Ascending aorta (tissue), 2 donors: ENCODE measurements around the gene PCYT1A. TPM values are rescaled to one million over a fixed set of nuclear protein-coding genes. Genes with fewer than 3 reads are reported as not detected.
"Not testable (repeated sequence)": the region's sequence is repeated elsewhere in the genome, so short reads cannot be mapped to it uniquely, and the experiment has no call there.

Source experiments
- DNase-seq, 2 donors: peaks; one replicate each; pipeline ENCODE4 v3.0.0-alpha.2; 2019; ENCODE audit warnings: low spot score in 2 of 2
- H3K27ac ChIP-seq, 2 donors: fragments of 200-600 bp; sonication (generic); one replicate each; pipeline ENCODE4 v1.5.1; 2016 to 2017; ENCODE audit warnings: mild to moderate bottlenecking in 1 of 2
- H3K27me3 ChIP-seq: fragments of 200-600 bp; sonication (generic); one replicate; pipeline ENCODE4 v1.5.1; 2017
- H3K36me3 ChIP-seq, 2 donors: fragments of 200-600 bp; sonication (generic); one replicate each; pipeline ENCODE4 v1.5.1; 2016
- H3K4me1 ChIP-seq, 2 donors: fragments of 200-600 bp; sonication (generic); one replicate each; pipeline ENCODE4 v1.5.1; 2016 to 2017; ENCODE audit warnings: mild to moderate bottlenecking in 1 of 2
- H3K4me3 ChIP-seq, 2 donors: fragments of 200-600 bp; sonication (generic); one replicate each; pipeline ENCODE4 v1.5.1; 2016 to 2017; ENCODE audit warnings: mild to moderate bottlenecking in 1 of 2
- H3K9me3 ChIP-seq, 2 donors: fragments of 200-600 bp; sonication (generic); one replicate each; pipeline ENCODE4 v1.5.1; 2016
- intact Hi-C: fragments of 100-400 bp; cut with DNase I; formaldehyde crosslinking; loops from one replicate; pipeline ENCODE4 v1.15.1; 2023
- total RNA-seq: library from RNA; depleted of rRNA; stranded (reverse); fragments of >200 nt; gene quantifications from one replicate; pipeline ENCODE4 v1.1.0, GENCODE V29; 2016
- TF ChIP-seq, protein P1 (sequence below), 3 experiments: fragments of 200-600 bp in 2 of 3; fragments of 450-650 bp in 1 of 3; sonication (generic) in 2 of 3; IDR thresholded peaks; one replicate each; pipeline ENCODE4 v1.5.1; 2016 to 2019; ENCODE audit warnings: antibody characterized with exemption in 3 of 3, mild to moderate bottlenecking in 1 of 3, moderate library complexity in 1 of 3

The PCYT1A gene
- total RNA-seq, 1 donor from 2014 or later = 30.7 TPM

DNA sequence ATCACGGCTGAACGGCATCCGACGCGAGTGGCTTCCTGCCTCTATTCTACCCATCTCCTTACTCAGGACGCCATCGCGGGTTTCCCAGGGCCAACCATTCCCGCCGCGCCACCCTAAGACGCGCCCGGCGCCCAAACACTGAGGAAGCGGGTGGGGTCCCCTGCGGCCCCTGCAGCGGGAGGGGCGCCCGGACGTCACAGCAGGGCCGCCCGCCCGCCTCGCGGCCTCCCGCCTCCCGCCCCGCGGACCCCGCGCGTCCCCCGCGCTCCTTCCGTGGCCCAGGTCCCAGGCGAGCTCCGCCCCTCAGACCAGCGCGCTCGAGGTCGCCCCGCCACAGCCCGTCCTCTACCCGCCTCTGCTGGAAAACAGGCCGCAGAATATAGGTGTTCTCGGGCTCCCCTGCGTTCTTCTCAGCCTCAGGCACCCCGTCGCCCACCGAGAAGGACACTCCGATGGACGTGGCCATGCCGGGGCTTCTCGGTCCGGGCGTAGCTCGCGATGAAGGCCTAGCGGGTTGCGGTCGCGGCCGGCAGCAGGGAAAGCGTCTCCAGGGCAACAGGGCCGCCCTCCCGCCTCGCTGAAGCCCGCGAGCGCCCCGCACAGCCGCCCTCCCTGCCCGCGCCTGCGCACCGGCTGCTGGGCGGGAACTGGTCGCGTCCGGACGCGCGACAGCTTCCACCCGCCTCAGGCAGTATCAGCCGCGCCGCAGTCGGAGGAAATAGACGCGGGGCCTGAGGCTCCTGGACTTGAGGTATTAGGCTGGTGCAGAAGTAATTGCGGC is 30.4 kb upstream of the PCYT1A start, which contains the start of gene DYNLT2B:
Gene DYNLT2B, minus strand, starts transcription at position 554 of the 781 bp plus-strand sequence. Its CDS starts 88 bp downstream, at position 466.
- TF ChIP-seq, protein P1, sequence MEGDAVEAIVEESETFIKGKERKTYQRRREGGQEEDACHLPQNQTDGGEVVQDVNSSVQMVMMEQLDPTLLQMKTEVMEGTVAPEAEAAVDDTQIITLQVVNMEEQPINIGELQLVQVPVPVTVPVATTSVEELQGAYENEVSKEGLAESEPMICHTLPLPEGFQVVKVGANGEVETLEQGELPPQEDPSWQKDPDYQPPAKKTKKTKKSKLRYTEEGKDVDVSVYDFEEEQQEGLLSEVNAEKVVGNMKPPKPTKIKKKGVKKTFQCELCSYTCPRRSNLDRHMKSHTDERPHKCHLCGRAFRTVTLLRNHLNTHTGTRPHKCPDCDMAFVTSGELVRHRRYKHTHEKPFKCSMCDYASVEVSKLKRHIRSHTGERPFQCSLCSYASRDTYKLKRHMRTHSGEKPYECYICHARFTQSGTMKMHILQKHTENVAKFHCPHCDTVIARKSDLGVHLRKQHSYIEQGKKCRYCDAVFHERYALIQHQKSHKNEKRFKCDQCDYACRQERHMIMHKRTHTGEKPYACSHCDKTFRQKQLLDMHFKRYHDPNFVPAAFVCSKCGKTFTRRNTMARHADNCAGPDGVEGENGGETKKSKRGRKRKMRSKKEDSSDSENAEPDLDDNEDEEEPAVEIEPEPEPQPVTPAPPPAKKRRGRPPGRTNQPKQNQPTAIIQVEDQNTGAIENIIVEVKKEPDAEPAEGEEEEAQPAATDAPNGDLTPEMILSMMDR (IDR thresholded peaks at IDR 0.05) = no peak
- peak; percentile 49 to 91 for DNase-seq
- no peaks in the 10 kb centered on the region for H3K36me3 ChIP-seq
- H3K4me3 ChIP-seq = peak within 1 kb of the TSS; percentile 92 to 97
- no peaks in the 10 kb centered on the region for H3K4me1 ChIP-seq
- peak within 1 kb of the TSS; percentile 88 to 89 for H3K27ac ChIP-seq
- intact Hi-C loops = loop anchor here (1.0 to 5.0 kb wide), 4 partner anchors 31 to 250 kb away; partner anchors contain the start of genes FBXO45, PCYT1A, RNF168 and UBXN7
- no peaks in the 10 kb centered on the region for H3K9me3 ChIP-seq
- H3K27me3 ChIP-seq = no peaks in the 10 kb centered on the region

DNA sequence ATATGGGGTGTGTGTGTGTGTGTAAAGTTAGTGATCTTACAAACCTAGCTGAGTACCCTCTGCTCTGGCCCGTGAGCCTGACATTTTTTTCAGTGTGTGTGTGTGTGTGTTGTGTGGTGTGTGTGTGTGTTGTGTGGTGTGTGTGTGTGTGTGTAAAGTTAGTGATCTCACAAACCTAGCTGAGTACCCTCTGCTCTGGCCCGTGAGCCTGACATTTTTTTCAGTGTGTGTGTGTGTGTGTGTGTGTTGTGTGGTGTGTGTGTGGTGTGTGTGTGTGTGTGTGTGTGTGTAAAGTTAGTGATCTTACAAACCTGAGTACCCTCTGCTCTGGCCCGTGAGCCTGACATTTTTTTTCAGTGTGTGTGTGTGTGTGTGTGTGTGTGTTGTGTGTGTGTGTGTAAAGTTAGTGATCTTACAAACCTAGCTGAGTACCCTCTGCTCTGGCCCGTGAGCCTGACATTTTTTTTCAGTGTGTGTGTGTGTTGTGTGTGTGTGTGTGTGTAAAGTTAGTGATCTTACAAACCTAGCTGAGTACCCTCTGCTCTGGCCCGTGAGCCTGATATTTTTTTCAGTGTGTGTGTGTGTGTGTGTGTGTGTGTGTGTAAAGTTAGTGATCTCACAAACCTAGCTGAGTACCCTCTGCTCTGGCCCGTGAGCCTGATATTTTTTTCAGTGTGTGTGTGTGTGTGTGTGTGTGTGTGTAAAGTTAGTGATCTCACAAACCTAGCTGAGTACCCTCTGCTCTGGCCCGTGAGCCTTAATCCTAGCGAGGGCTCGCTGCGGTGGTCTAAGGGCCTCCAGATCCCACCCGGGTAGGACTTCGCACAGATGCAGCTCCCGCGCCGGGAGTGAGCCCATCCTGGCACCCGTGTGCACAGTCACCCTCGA is 29.5 kb upstream of the PCYT1A start:
- not testable (repeated sequence) for H3K9me3 ChIP-seq, H3K4me1 ChIP-seq, H3K36me3 ChIP-seq, DNase-seq, H3K27me3 ChIP-seq
- H3K4me3 ChIP-seq = peak overlapping the region; percentile 92 to 97
- H3K27ac ChIP-seq = peak overlapping the region; percentile 88 to 89
- intact Hi-C loops = loop anchor here (2.0 to 5.0 kb wide), 2 partner anchors 115 to 186 kb away; partner anchors contain the start of genes RNF168 and UBXN7

DNA sequence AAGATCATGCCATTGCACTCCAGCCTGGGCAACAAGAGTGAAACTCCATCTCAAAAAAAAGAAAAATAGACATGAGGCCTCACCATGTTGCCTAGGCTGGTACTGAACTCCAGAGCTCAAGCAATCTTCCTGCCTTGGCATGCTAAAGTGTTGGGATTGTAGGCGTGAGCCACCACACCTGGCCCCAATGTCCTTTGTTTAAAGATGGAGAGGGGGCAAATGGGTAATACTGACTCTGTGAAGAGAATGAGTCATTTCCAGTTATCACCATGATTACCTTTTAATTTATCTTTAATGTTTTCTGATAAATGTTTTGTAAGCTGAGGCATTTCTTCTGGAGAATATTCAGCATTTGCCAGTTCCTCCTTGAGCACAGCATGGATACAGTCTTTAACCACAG is 28.3 kb upstream of the PCYT1A start:
- Histone ChIP-seq H3K9me3 (no peaks in the 10 kb centered on the region), H3K36me3 (no peaks in the 10 kb centered on the region), H3K4me1 (no peaks in the 10 kb centered on the region), H3K4me3 (no peak overlapping the region), H3K27me3 (no peaks in the 10 kb centered on the region), H3K27ac (no peak overlapping the region)
- DNase-seq = no peak
- intact Hi-C loops = loop anchor here (2.0 to 5.0 kb wide), 2 partner anchors 116 to 187 kb away; partner anchors contain the start of genes RNF168 and UBXN7
- TF ChIP-seq, protein P1 (IDR thresholded peaks at IDR 0.05) = no peak

DNA sequence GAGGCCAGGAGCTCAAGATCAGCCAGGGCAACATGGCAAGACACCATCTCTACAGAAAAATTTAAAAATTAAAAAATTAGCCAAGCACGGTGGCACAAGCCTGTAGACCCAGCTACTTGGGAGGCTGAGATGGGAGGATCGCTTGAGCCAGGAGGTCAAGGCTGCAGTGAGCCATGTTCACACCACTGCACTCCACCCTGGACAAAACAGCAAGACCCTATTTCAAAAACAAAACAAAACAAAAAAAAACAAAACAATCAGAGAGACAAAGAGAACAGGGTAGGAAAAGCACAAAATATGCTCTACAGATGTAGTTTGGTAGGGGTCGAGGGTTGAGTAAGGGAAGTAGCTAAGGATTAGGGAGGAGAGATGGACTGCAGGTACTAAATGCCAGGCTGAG is 27.1 kb upstream of the PCYT1A start:
- TF ChIP-seq, protein P1 (IDR thresholded peaks at IDR 0.05) = no peak
- H3K9me3 ChIP-seq = no peaks in the 10 kb centered on the region
- no peaks in the 10 kb centered on the region for H3K36me3 ChIP-seq
- no peak overlapping the region for H3K27ac ChIP-seq
- intact Hi-C loops = no loop called here
- H3K27me3 ChIP-seq = no peaks in the 10 kb centered on the region
- no peaks in the 10 kb centered on the region for H3K4me1 ChIP-seq
- no peak for DNase-seq
- H3K4me3 ChIP-seq = no peak overlapping the region

DNA sequence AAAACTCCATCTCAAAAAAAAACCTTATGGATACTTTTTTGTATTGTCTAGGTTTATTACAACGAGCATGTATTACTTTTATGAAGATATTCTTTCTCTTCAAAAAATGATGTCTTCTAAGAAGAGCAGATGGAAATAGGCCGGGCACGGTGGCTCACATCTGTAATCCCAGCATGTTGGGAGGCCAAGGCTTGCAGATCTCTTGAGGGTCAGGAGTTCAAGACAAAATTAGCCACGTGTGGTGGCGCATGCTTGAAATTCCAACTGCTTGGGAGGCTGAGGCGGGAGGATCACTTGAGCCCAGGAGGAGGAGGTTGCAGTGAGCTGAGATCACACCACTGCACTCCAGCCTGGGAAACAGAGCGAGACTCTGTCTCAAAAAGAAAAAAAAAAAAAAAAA is 26.6 kb upstream of the PCYT1A start:
- H3K27ac ChIP-seq, H3K4me3 ChIP-seq, H3K4me1 ChIP-seq, intact Hi-C loops, H3K27me3 ChIP-seq, DNase-seq, H3K9me3 ChIP-seq, H3K36me3 ChIP-seq: not testable (repeated sequence)

DNA sequence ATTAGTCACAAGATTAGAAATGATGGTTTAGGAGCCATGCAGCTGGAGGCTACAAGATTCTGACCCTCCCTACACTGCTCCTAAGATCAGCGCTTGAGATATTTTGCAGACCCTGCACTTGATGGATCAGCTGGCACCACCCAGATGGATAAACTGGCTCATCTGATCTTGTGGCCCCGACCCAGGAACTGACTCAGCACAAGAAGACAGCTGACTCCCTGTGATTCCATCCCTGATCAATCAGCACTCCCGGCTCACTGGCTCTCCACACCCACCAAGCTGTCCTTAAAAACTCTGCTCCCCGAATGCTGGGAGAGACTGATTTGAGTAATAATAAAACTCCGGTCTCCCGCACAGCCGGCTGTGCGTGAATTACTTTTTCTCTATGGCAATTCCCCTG is 15.4 kb upstream of the PCYT1A start:
- H3K4me1 ChIP-seq, DNase-seq, H3K36me3 ChIP-seq, H3K27ac ChIP-seq, intact Hi-C loops, H3K9me3 ChIP-seq, H3K4me3 ChIP-seq, H3K27me3 ChIP-seq: not testable (repeated sequence)

DNA sequence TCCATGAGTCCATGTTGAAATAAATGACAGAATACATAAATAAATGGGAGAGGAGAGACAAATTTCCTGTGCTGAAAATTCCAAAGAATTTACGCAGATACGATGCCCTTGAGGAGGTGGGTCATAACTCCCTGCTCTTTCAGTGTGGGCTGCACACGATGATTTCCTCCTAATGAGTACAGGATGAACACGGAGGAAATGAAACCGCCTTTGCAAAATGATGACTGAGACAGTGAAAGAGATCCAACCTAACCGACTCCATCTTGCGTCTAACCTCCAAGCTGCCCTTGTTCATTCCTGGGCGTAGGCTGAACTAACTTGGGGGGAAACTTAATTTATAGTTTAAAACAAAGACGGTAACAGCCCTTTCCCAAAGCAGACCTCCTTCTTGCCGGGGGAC is 15.0 kb upstream of the PCYT1A start:
- intact Hi-C loops, DNase-seq, H3K27ac ChIP-seq, H3K4me1 ChIP-seq, H3K9me3 ChIP-seq, H3K4me3 ChIP-seq, H3K27me3 ChIP-seq, H3K36me3 ChIP-seq: not testable (repeated sequence)
